ENCODE data around the gene MPO. TPM values are rescaled to one million over a fixed set of nuclear protein-coding genes. Genes with fewer than 3 reads are reported as not detected.

MPO gene
- total RNA-seq, 1 experiment from 2014 or later, result not detected

GRCh38 chr17:58267347-58268324, 13.1 kb downstream of the MPO start:
- no peak overlapping the region for H3K27ac Mint-ChIP-seq
- no peak for TF ChIP-seq CTCF (conservative IDR thresholded peaks at IDR 0.05)
- H3K9me3 Mint-ChIP-seq, result no peaks in the 10 kb centered on the region

More at GRCh38 chr17:58267347-58268324, 13.1 kb downstream of the MPO start:
- Histone ChIP-seq H3K23me2 (ENCODE audit: insufficient read length, low read depth, low read length, poor library complexity, severe bottlenecking) (no peaks in the 10 kb centered on the region), H3K9ac (ENCODE audit: extremely low read depth, insufficient read length, low read length) (no peak overlapping the region), H2BK20ac (ENCODE audit: low read depth, low read length, poor library complexity, severe bottlenecking) (no peak overlapping the region), H3K9me3 (ENCODE audit: control insufficient read depth, low read depth, low read length) (no peaks in the 10 kb centered on the region), H2BK15ac (ENCODE audit: low read depth, low read length) (no peak overlapping the region), H2BK12ac (ENCODE audit: insufficient read length, low read depth, low read length) (no peak overlapping the region), H3K4ac (ENCODE audit: low read depth, low read length) (no peak overlapping the region), H3K14ac (ENCODE audit: insufficient read depth, low read length) (no peak overlapping the region; the same call in 1 of the 2 replicates), H3K4me1 (ENCODE audit: insufficient read depth, low read length) (no peaks in the 10 kb centered on the region), H2BK5ac (ENCODE audit: insufficient read length, low read length) (no peak overlapping the region), H3K23ac (ENCODE audit: insufficient read length, low read depth, low read length) (no peak overlapping the region), H3K27ac (ENCODE audit: insufficient read length, low read depth, low read length) (no peak overlapping the region), H3T11ph (ENCODE audit: low read length) (no peak overlapping the region), H3K4me2 (ENCODE audit: insufficient read depth, insufficient read length, low read length) (no peak overlapping the region), H2AFZ (ENCODE audit: low read length) (no peak overlapping the region), H4K5ac (ENCODE audit: insufficient read length, low read depth, low read length) (no peak overlapping the region), H2BK120ac (ENCODE audit: low read depth, low read length, poor library complexity, severe bottlenecking) (no peak overlapping the region), H4K91ac (ENCODE audit: insufficient read length, low read depth, low read length) (no peak overlapping the region), H3K18ac (ENCODE audit: insufficient read length, low read depth, low read length) (no peak overlapping the region), H3K79me1 (ENCODE audit: insufficient read depth, low read depth, low read length, poor library complexity, severe bottlenecking) (no peaks in the 10 kb centered on the region), H3K56ac (ENCODE audit: insufficient read length, low read depth, low read length) (no peak overlapping the region), H3K27me3 (ENCODE audit: insufficient read depth, low read length) (no peaks in the 10 kb centered on the region), H4K20me1 (ENCODE audit: control insufficient read depth, insufficient read depth, insufficient read length) (no peaks in the 10 kb centered on the region), H3K79me2 (ENCODE audit: insufficient read depth, low read length) (no peaks in the 10 kb centered on the region), H2AK5ac (ENCODE audit: insufficient read length, low read length) (no peak overlapping the region), H4K8ac (replicated peaks; ENCODE audit: insufficient read length, low read depth, low read length) (no peak overlapping the region)
- no peak for DNase-seq
- peaks cover 37% of the 10 kb centered on the region for H3K27me3 Mint-ChIP-seq (ENCODE audit: low read depth)
- WGBS (ENCODE audit: extremely low coverage, insufficient read length, low lambda C conversion rate), result no CpG with 5 or more reads among the region's 22 CpGs
- no peak overlapping the region; a peak in 1 of 5 replicates for H3K4me3 Mint-ChIP-seq
- H3K36me3 Mint-ChIP-seq (ENCODE audit: insufficient read depth in 1 of 3, low read depth in 3 of 3), result no peaks in the 10 kb centered on the region
- no peaks in the 10 kb centered on the region for H3K4me1 Mint-ChIP-seq
